Fibroblast of lung (primary cell): ENCODE results near the gene TRPC1. TPM values are rescaled to one million over a fixed set of nuclear protein-coding genes. Genes with fewer than 3 reads are reported as not detected.

Source experiments
- DNase-seq, 2 donors: peaks; one replicate each; pipeline versions ENCODE4 v3.0.0 to v3.0.0-alpha.2; 2010; ENCODE audit warnings: low read depth in 2 of 2
- H2AFZ ChIP-seq: 2 replicates; pipeline ENCODE4 v1.5.1; 2012; ENCODE audit warnings: low read length, control low read depth, inconsistent platforms
- H3K27ac ChIP-seq: 2 replicates; pipeline ENCODE4 v1.5.1; 2011; ENCODE audit warnings: low read length, control low read depth; ENCODE audit not compliant: insufficient read depth
- H3K27me3 ChIP-seq: 2 replicates; pipeline ENCODE4 v1.5.1; 2011; ENCODE audit warnings: mild to moderate bottlenecking, low read length; ENCODE audit not compliant: control insufficient read depth, insufficient read depth
- H3K36me3 ChIP-seq: 2 replicates; pipeline ENCODE4 v1.5.1; 2011; ENCODE audit warnings: low read length; ENCODE audit not compliant: control insufficient read depth, insufficient read depth
- H3K4me1 ChIP-seq: 2 replicates; pipeline ENCODE4 v1.5.1; 2011; ENCODE audit warnings: low read length; ENCODE audit not compliant: control insufficient read depth, insufficient read depth; ENCODE audit errors: extremely low read depth
- H3K4me2 ChIP-seq: 2 replicates; pipeline ENCODE4 v1.5.1; 2011; ENCODE audit warnings: low read length, control low read depth; ENCODE audit not compliant: insufficient read depth; ENCODE audit errors: extremely low read depth
- H3K4me3 ChIP-seq, 4 experiments: fragments of 200-600 bp in 1 of 4; sonication (generic) in 1 of 4; replicated peaks in 1 of 4; 2 replicates each; pipeline ENCODE4 v1.5.1; 2011 to 2016; ENCODE audit warnings: low read length in 4 of 4, low read depth in 3 of 4, mild to moderate bottlenecking in 3 of 4, control low read depth in 2 of 4, inconsistent platforms in 1 of 4, mixed read lengths in 1 of 4; ENCODE audit not compliant: insufficient read depth in 1 of 4; ENCODE audit errors: control extremely low read depth in 1 of 4
- H3K79me2 ChIP-seq: 2 replicates; pipeline ENCODE4 v1.5.1; 2012; ENCODE audit warnings: mild to moderate bottlenecking, low read length, inconsistent platforms; ENCODE audit not compliant: control insufficient read depth, insufficient read depth
- H3K9ac ChIP-seq: 2 replicates; pipeline ENCODE4 v1.5.1; 2011; ENCODE audit warnings: mild to moderate bottlenecking, low read length, control low read depth; ENCODE audit not compliant: insufficient read depth
- H3K9me3 ChIP-seq: 2 replicates; pipeline ENCODE4 v1.5.1; 2012; ENCODE audit warnings: low read depth, low read length; ENCODE audit not compliant: control insufficient read depth, insufficient read depth
- H4K20me1 ChIP-seq: 2 replicates; pipeline ENCODE4 v1.5.1; 2011; ENCODE audit warnings: low read length; ENCODE audit not compliant: control insufficient read depth, insufficient read depth; ENCODE audit errors: extremely low read depth
- CTCF ChIP-seq, 2 donors: IDR thresholded peaks in 1 of 2; conservative IDR thresholded peaks in 1 of 2; 1 replicate in 1 of 2; 2 replicates in 1 of 2; pipeline ENCODE4 v1.5.1; 2011 to 2012; ENCODE audit warnings: low read length in 2 of 2, control low read depth in 1 of 2, inconsistent platforms in 1 of 2, low read depth in 1 of 2, mild to moderate bottlenecking in 1 of 2
- EZH2 ChIP-seq: IDR thresholded peaks from 2 replicates; pipeline ENCODE4 v1.5.1; 2012; ENCODE audit warnings: low read length, control low read depth, mild to moderate bottlenecking; ENCODE audit errors: missing control alignments
- polyA plus RNA-seq, 2 donors: library from polyadenylated mRNA; depleted of rRNA in 1 of 2; stranded (reverse) in 1 of 2; unstranded in 1 of 2; fragments of >200 nt; gene quantifications; 2 replicates each; pipeline ENCODE4 v1.2.1, GENCODE V29; 2011 to 2012; ENCODE audit warnings: missing spikeins in 1 of 2
- total RNA-seq: library from RNA; depleted of rRNA; stranded (reverse); fragments of >200 nt; gene quantifications from 2 replicates; pipeline ENCODE4 v1.2.1, GENCODE V29; 2014

TRPC1 gene
- total and polyA plus RNA-seq, 2 donors (not counting 1 experiment from before 2014, with no cell fraction given), result 13.0 to 43.1 TPM

DNA sequence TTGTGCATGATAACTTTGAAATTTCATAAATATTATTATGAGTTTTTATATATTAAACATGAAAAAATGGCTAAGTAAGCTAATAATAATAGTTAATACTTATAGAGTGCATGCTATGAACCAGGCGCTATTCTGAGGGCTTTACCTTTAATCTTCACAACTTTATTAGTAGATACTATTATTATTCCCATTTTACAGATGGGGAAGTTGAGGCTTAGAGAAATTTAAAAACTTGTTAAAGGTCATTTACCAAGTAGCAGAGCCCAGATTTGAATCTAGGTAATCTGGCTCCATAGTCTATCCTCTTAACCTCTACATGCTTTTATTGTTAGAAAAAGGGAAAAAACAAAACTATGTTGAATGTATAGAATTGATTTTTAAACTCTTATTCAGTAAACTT lies 60.4 kb downstream of the TRPC1 start:
- no peak overlapping the region for H3K4me2 ChIP-seq
- no peaks in the 10 kb centered on the region for H3K4me1 ChIP-seq
- no peaks in the 10 kb centered on the region for H3K79me2 ChIP-seq
- no peak overlapping the region for H3K4me3 ChIP-seq
- H3K36me3 ChIP-seq, result no peaks in the 10 kb centered on the region
- H2AFZ ChIP-seq, result no peak overlapping the region
- no peak overlapping the region for H3K9ac ChIP-seq
- H3K9me3 ChIP-seq, result no peaks in the 10 kb centered on the region
- no peaks in the 10 kb centered on the region for H4K20me1 ChIP-seq
- no peak overlapping the region for H3K27ac ChIP-seq
- no peak for DNase-seq
- H3K27me3 ChIP-seq, result no peaks in the 10 kb centered on the region
- TF ChIP-seq CTCF (conservative IDR thresholded peaks at IDR 0.05 in 1 of 2, IDR thresholded peaks at IDR 0.05 in 1 of 2; ENCODE audit: low read depth in 1 of 2, low read length in 2 of 2), result no peak
- TF ChIP-seq EZH2, result no peak

- H3K4me2 ChIP-seq, result no peak overlapping the region
Measured at GRCh38 chr3:142785996-142786395, 62.2 kb downstream of the TRPC1 start.

DNA sequence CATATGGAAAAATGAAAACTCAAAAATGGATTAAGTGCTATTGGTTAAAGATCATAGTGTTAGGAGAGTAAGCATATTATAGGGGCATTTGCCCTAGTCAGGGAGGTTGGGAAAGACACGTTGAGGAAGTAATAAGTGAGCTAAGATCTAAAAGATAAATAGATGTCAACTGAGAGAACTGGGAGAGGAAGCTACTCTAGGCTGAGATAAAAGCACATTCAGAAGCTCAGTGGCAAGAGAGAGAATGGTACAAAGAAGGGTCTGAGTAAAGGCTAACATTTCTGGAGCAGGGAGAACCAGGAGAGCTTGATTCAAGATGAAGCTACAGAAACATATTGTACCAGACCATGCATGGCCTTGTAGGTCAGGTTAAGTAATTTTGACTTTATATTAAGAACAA lies 63.9 kb downstream of the TRPC1 start:
- Histone ChIP-seq H4K20me1 (no peaks in the 10 kb centered on the region), H3K4me3 (no peak overlapping the region), H3K9ac (no peak overlapping the region), H3K9me3 (no peaks in the 10 kb centered on the region), H3K4me1 (no peaks in the 10 kb centered on the region), H2AFZ (no peak overlapping the region), H3K27ac (no peak overlapping the region), H3K79me2 (no peaks in the 10 kb centered on the region), H3K4me2 (no peak overlapping the region), H3K27me3 (no peaks in the 10 kb centered on the region), H3K36me3 (no peaks in the 10 kb centered on the region)
- DNase-seq, result no peak
- TF ChIP-seq CTCF (conservative IDR thresholded peaks at IDR 0.05 in 1 of 2, IDR thresholded peaks at IDR 0.05 in 1 of 2; ENCODE audit: low read depth in 1 of 2, low read length in 2 of 2) (no peak), EZH2 (no peak)

More at GRCh38 chr3:142785996-142786395, 62.2 kb downstream of the TRPC1 start:
- Histone ChIP-seq H2AFZ (no peak overlapping the region), H3K36me3 (no peaks in the 10 kb centered on the region), H3K79me2 (no peaks in the 10 kb centered on the region), H4K20me1 (no peaks in the 10 kb centered on the region), H3K4me3 (no peak overlapping the region), H3K27ac (no peak overlapping the region), H3K4me1 (no peaks in the 10 kb centered on the region), H3K27me3 (no peaks in the 10 kb centered on the region), H3K9ac (no peak overlapping the region), H3K9me3 (no peaks in the 10 kb centered on the region)
- no peak for TF ChIP-seq EZH2
- no peak for TF ChIP-seq CTCF (conservative IDR thresholded peaks at IDR 0.05 in 1 of 2, IDR thresholded peaks at IDR 0.05 in 1 of 2; ENCODE audit: low read depth in 1 of 2, low read length in 2 of 2)
- DNase-seq, result no peak
